Psoas muscle (tissue), 8 donors: ENCODE results near the gene CCDC91. TPM values are rescaled to one million over a fixed set of nuclear protein-coding genes. Genes with fewer than 3 reads are reported as not detected.

Source experiments
- ATAC-seq, 4 donors: fragments of 200-7000 bp; cut with Tn5 transposase; one replicate each; pipeline ENCODE4 v1.9.1; 2020; ENCODE audit warnings: moderate library complexity in 3 of 4, mild to moderate bottlenecking in 2 of 4
- DNase-seq, 2 donors: peaks; one replicate each; pipeline ENCODE4 v3.0.0-alpha.2; 2020
- H3K27ac ChIP-seq: fragments of 200-600 bp; one replicate; pipeline ENCODE4 v1.8.0; 2022
- H3K27me3 ChIP-seq, 3 donors: fragments of 200-600 bp in 1 of 3; one replicate each; pipeline versions ENCODE4 v1.6.1 to v1.8.0; 2013 to 2022; ENCODE audit warnings: low read length in 2 of 3, mild to moderate bottlenecking in 2 of 3, moderate library complexity in 1 of 3; ENCODE audit not compliant: insufficient read depth in 3 of 3
- H3K36me3 ChIP-seq, 2 donors: fragments of 200-600 bp in 1 of 2; one replicate each; pipeline versions ENCODE4 v1.6.1 to v1.8.0; 2013 to 2022; ENCODE audit warnings: low read depth in 1 of 2, mild to moderate bottlenecking in 1 of 2, moderate library complexity in 1 of 2; ENCODE audit not compliant: insufficient read depth in 1 of 2
- H3K4me1 ChIP-seq: fragments of 200-600 bp; one replicate; pipeline ENCODE4 v1.8.0; 2022
- H3K4me3 ChIP-seq: fragments of 200-600 bp; one replicate; pipeline ENCODE4 v1.8.0; 2022; ENCODE audit warnings: mild to moderate bottlenecking
- H3K9me3 ChIP-seq: fragments of 200-600 bp; one replicate; pipeline ENCODE4 v1.8.0; 2022
- CTCF ChIP-seq: fragments of 200-600 bp; IDR thresholded peaks from one replicate; pipeline ENCODE4 v1.8.0; 2022; ENCODE audit warnings: antibody characterized with exemption
- WGBS, 3 donors: extraction: QIAGEN DNeasy Blood & Tissue Kit; methylation state at CpG; one replicate each; pipeline versions ENCODE4 v1.1.6 to v1.1.7; 2013; 5-methylcytosine and 5-hydroxymethylcytosine counted together
- intact Hi-C, 2 donors: fragments of 100-400 bp; cut with DNase I; formaldehyde crosslinking; loops; one replicate each; pipeline versions ENCODE4 v1.11.0 to v1.14.2; 2022
- polyA plus RNA-seq, 3 donors: library from polyadenylated mRNA; stranded (reverse); fragments of 200-250 nt; gene quantifications; one replicate each; pipeline ENCODE4 v1.2.3, GENCODE V29; 2013
- total RNA-seq, 4 donors: library from RNA; stranded (reverse); fragmentation: NEBNext Ultra II Directional in 2 of 4; extraction: Animal tissue kit (Norgen Biotek cat#: 25700) in 2 of 4; gene quantifications; one replicate each; pipeline versions ENCODE4 v1.2.1 to v1.2.4, GENCODE V29; 2021 to 2023
- donor health status: healthy with polysubstance abuse.
- donor health status: DM: no; HTN: no; CAD: no; lungs with moderate emphysema.
- donor health status: Bipolar disorder and iron deficiency.
- donor health status: healthy.
- donor health status: DM: yes; HTN: yes; CAD: no.
- donor health status: DM: no; HTN: no; CAD: no.
- donor health status: DM: no; HTN: no; CAD: no.
- donor health status: DM: yes; HTN: yes; CAD: no.

Gene CCDC91
- total and polyA plus RNA-seq, 7 donors: 18.4 to 47.2 (median 36.2) TPM

- H3K36me3 ChIP-seq: peaks cover 0 to 3% of the 10 kb centered on the region in 2 donors
- H3K9me3 ChIP-seq: no peaks in the 10 kb centered on the region
- TF ChIP-seq CTCF: no peak
- no peak overlapping the region for H3K4me3 ChIP-seq
- peaks cover 13% of the 10 kb centered on the region for H3K4me1 ChIP-seq
- H3K27me3 ChIP-seq: no peaks in the 10 kb centered on the region
- ATAC-seq (no peak), DNase-seq (no peak)
- H3K27ac ChIP-seq: no peak overlapping the region
- 32 to 42% (median 37%) methylated on average over 1 of the region's 1 CpG for WGBS, 3 donors
- intact Hi-C loops: no loop called here
Observed at GRCh38 chr12:28390206-28390605, 199.9 kb downstream of the CCDC91 start.

- WGBS, 3 donors: 35 to 62% (median 36%) methylated on average over 4 of the region's 4 CpGs
- peaks cover 0 to 3% of the 10 kb centered on the region in 2 donors for H3K36me3 ChIP-seq
- H3K27ac ChIP-seq: no peak overlapping the region
- DNase-seq (no peak), ATAC-seq (no peak)
- no peak overlapping the region for H3K4me3 ChIP-seq
- TF ChIP-seq CTCF: no peak
- H3K27me3 ChIP-seq: no peaks in the 10 kb centered on the region
- H3K9me3 ChIP-seq: no peaks in the 10 kb centered on the region
- intact Hi-C loops: no loop called here
- H3K4me1 ChIP-seq: peaks cover 13% of the 10 kb centered on the region
Observed at GRCh38 chr12:28390761-28391385, 200.6 kb downstream of the CCDC91 start.

- intact Hi-C loops: no loop called here
- Histone ChIP-seq H3K4me3 (no peak overlapping the region), H3K27me3 (no peaks in the 10 kb centered on the region), H3K36me3 (no peaks in the 10 kb centered on the region), H3K27ac (no peak overlapping the region), H3K4me1 (no peaks in the 10 kb centered on the region), H3K9me3 (no peaks in the 10 kb centered on the region)
- 89 to 90% (median 89%) methylated on average over 1 of the region's 1 CpG for WGBS, 3 donors
- DNase-seq: no peak
- ATAC-seq: no peak
- no peak for TF ChIP-seq CTCF
Observed at GRCh38 chr12:28409892-28410291, 219.6 kb downstream of the CCDC91 start.

- ATAC-seq (no peak), DNase-seq (no peak)
- intact Hi-C loops: no loop called here
- no peak overlapping the region for H3K4me3 ChIP-seq
- H3K4me1 ChIP-seq: no peaks in the 10 kb centered on the region
- H3K27ac ChIP-seq: no peak overlapping the region
- no peaks in the 10 kb centered on the region for H3K27me3 ChIP-seq
- no peaks in the 10 kb centered on the region for H3K36me3 ChIP-seq
- no peak for TF ChIP-seq CTCF
- 90 to 92% (median 92%) methylated on average over 6 of the region's 6 CpGs for WGBS, 3 donors
- H3K9me3 ChIP-seq: no peaks in the 10 kb centered on the region
Observed at GRCh38 chr12:28413460-28414109, 223.3 kb downstream of the CCDC91 start.
